H9 (cell line): ENCODE data around the gene SYNE3. TPM values are rescaled to one million over a fixed set of nuclear protein-coding genes. Genes with fewer than 3 reads are reported as not detected.

ENCODE experiments used
- DNase-seq: peaks from one replicate; pipeline ENCODE4 v3.0.0-alpha.2; 2017
- H2AFZ ChIP-seq: one replicate; pipeline ENCODE4 v1.6.1; 2013; ENCODE audit warnings: mild to moderate bottlenecking, low read length, control low read depth, moderate library complexity
- H2AK5ac ChIP-seq: 2 replicates; pipeline ENCODE4 v1.6.1; 2013; ENCODE audit warnings: low read length, control low read depth, mixed read lengths; ENCODE audit not compliant: insufficient read length
- H2BK120ac ChIP-seq: one replicate; pipeline ENCODE4 v1.6.1; 2013; ENCODE audit warnings: low read depth, mild to moderate bottlenecking, low read length, control low read depth, inconsistent platforms; ENCODE audit not compliant: poor library complexity, severe bottlenecking
- H2BK12ac ChIP-seq: 2 replicates; pipeline ENCODE4 v1.6.1; 2013; ENCODE audit warnings: low read length, control low read depth, mixed read lengths, low read depth; ENCODE audit not compliant: insufficient read length
- H2BK15ac ChIP-seq: 2 replicates; pipeline ENCODE4 v1.6.1; 2013; ENCODE audit warnings: low read depth, low read length, control low read depth
- H2BK20ac ChIP-seq: one replicate; pipeline ENCODE4 v1.6.1; 2013; ENCODE audit warnings: low read depth, mild to moderate bottlenecking, low read length, control low read depth, inconsistent platforms; ENCODE audit not compliant: poor library complexity, severe bottlenecking
- H2BK5ac ChIP-seq: 2 replicates; pipeline ENCODE4 v1.6.1; 2013; ENCODE audit warnings: low read length, control low read depth, mixed read lengths; ENCODE audit not compliant: insufficient read length
- H3K14ac ChIP-seq: 2 replicates; pipeline ENCODE4 v1.6.1; 2013; ENCODE audit warnings: low read length, control low read depth; ENCODE audit not compliant: insufficient read depth
- H3K18ac ChIP-seq: 2 replicates; pipeline ENCODE4 v1.6.1; 2013; ENCODE audit warnings: low read depth, mild to moderate bottlenecking, mixed read lengths, low read length, control low read depth; ENCODE audit not compliant: insufficient read length
- H3K23ac ChIP-seq: 2 replicates; pipeline ENCODE4 v1.6.1; 2013; ENCODE audit warnings: low read length, control low read depth, mixed read lengths, low read depth; ENCODE audit not compliant: insufficient read length
- H3K23me2 ChIP-seq: 2 replicates; pipeline ENCODE4 v1.6.1; 2013; ENCODE audit warnings: low read depth, mild to moderate bottlenecking, mixed read lengths, low read length, control low read depth; ENCODE audit not compliant: insufficient read length, poor library complexity, severe bottlenecking
- H3K27ac ChIP-seq: 2 replicates; pipeline ENCODE4 v1.5.1; 2013; ENCODE audit warnings: low read length, control low read depth, mixed read lengths, low read depth; ENCODE audit not compliant: insufficient read length
- H3K27me3 ChIP-seq: 2 replicates; pipeline ENCODE4 v1.6.1; 2013; ENCODE audit warnings: low read length, control low read depth, inconsistent platforms; ENCODE audit not compliant: insufficient read depth
- H3K4ac ChIP-seq: 2 replicates; pipeline ENCODE4 v1.6.1; 2013; ENCODE audit warnings: low read depth, mild to moderate bottlenecking, control low read depth, inconsistent platforms, low read length, moderate library complexity
- H3K4me1 ChIP-seq: 2 replicates; pipeline ENCODE4 v1.6.1; 2013; ENCODE audit warnings: low read length, control low read depth, inconsistent platforms; ENCODE audit not compliant: insufficient read depth
- H3K4me2 ChIP-seq: 2 replicates; pipeline ENCODE4 v1.6.1; 2013; ENCODE audit warnings: low read length, control low read depth, mixed read lengths; ENCODE audit not compliant: insufficient read length, insufficient read depth
- H3K56ac ChIP-seq: 2 replicates; pipeline ENCODE4 v1.6.1; 2013; ENCODE audit warnings: low read depth, mild to moderate bottlenecking, mixed read lengths, low read length, control low read depth; ENCODE audit not compliant: insufficient read length
- H3K79me1 ChIP-seq: 2 replicates; pipeline ENCODE4 v1.6.1; 2013; ENCODE audit warnings: low read depth, mild to moderate bottlenecking, moderate library complexity, low read length, control low read depth, inconsistent platforms; ENCODE audit not compliant: insufficient read depth, poor library complexity, severe bottlenecking
- H3K79me2 ChIP-seq: 2 replicates; pipeline ENCODE4 v1.6.1; 2013; ENCODE audit warnings: low read length, control low read depth, inconsistent platforms; ENCODE audit not compliant: insufficient read depth
- H3K9ac ChIP-seq: 2 replicates; pipeline ENCODE4 v1.6.1; 2013; ENCODE audit warnings: low read length, control low read depth, mixed read lengths; ENCODE audit not compliant: insufficient read length; ENCODE audit errors: extremely low read depth
- H3K9me3 ChIP-seq: one replicate; pipeline ENCODE4 v1.6.1; 2013; ENCODE audit warnings: low read depth, low read length, inconsistent platforms; ENCODE audit not compliant: control insufficient read depth
- H3T11ph ChIP-seq: one replicate; pipeline ENCODE4 v1.6.1; 2013; ENCODE audit warnings: mild to moderate bottlenecking, low read length, control low read depth, inconsistent platforms
- H4K20me1 ChIP-seq: one replicate; pipeline ENCODE4 v1.6.1; 2013; ENCODE audit not compliant: control insufficient read depth, insufficient read length, insufficient read depth
- H4K5ac ChIP-seq: 2 replicates; pipeline ENCODE4 v1.6.1; 2013; ENCODE audit warnings: low read depth, mild to moderate bottlenecking, mixed read lengths, low read length, control low read depth; ENCODE audit not compliant: insufficient read length
- H4K8ac ChIP-seq: replicated peaks from 2 replicates; pipeline ENCODE4 v1.6.1; 2013; ENCODE audit warnings: low read length, control low read depth, mixed read lengths, low read depth; ENCODE audit not compliant: insufficient read length
- H4K91ac ChIP-seq: 2 replicates; pipeline ENCODE4 v1.6.1; 2013; ENCODE audit warnings: low read depth, mild to moderate bottlenecking, moderate library complexity, mixed read lengths, low read length, control low read depth; ENCODE audit not compliant: insufficient read length
- H3K27ac Mint-ChIP-seq, 3 experiments: 2 replicates in 2 of 3; 3 replicates in 1 of 3; pipeline ENCODE4 v1.8.0; 2020 to 2021; ENCODE audit warnings: mixed read lengths in 3 of 3, mild to moderate bottlenecking in 1 of 3, moderate library complexity in 1 of 3
- H3K27me3 Mint-ChIP-seq: 2 replicates; pipeline ENCODE4 v1.8.0; 2021; ENCODE audit warnings: low read depth, mild to moderate bottlenecking, moderate library complexity, mixed read lengths
- H3K36me3 Mint-ChIP-seq, 3 experiments: 2 replicates in 2 of 3; 3 replicates in 1 of 3; pipeline ENCODE4 v1.8.0; 2020 to 2021; ENCODE audit warnings: low read depth in 3 of 3, mixed read lengths in 3 of 3; ENCODE audit not compliant: insufficient read depth in 1 of 3
- H3K4me1 Mint-ChIP-seq, 2 experiments: 2 replicates each; pipeline ENCODE4 v1.8.0; 2020; ENCODE audit warnings: mixed read lengths in 2 of 2
- H3K4me3 Mint-ChIP-seq, 2 experiments: 2 replicates in 1 of 2; 3 replicates in 1 of 2; pipeline ENCODE4 v1.8.0; 2020 to 2021; ENCODE audit warnings: mild to moderate bottlenecking in 2 of 2, mixed read lengths in 2 of 2, moderate library complexity in 1 of 2
- H3K9me3 Mint-ChIP-seq, 2 experiments: 2 replicates in 1 of 2; 3 replicates in 1 of 2; pipeline ENCODE4 v1.8.0; 2020; ENCODE audit warnings: mild to moderate bottlenecking in 2 of 2, mixed read lengths in 2 of 2, moderate library complexity in 1 of 2
- WGBS: extraction: QIAGEN DNeasy Blood & Tissue Kit; methylation state at CpG from one replicate; pipeline ENCODE4 v1.1.7; 2013; ENCODE audit warnings: missing lambda C conversion rate, low lambda C conversion rate, mixed read lengths; ENCODE audit not compliant: insufficient read length; ENCODE audit errors: extremely low coverage; 5-methylcytosine and 5-hydroxymethylcytosine counted together
- total RNA-seq: library from RNA; stranded (reverse); gene quantifications from 2 replicates; pipeline ENCODE4 v1.2.1, GENCODE V29; 2021
- TF ChIP-seq, protein P1 (sequence below): fragments of 200-600 bp; sonication (generic); conservative IDR thresholded peaks from 3 replicates; pipeline ENCODE4 v1.8.0; 2021; ENCODE audit warnings: antibody characterized with exemption, mild to moderate bottlenecking

Gene SYNE3
- total RNA-seq, 1 experiment from 2014 or later: 0.11 TPM

DNA sequence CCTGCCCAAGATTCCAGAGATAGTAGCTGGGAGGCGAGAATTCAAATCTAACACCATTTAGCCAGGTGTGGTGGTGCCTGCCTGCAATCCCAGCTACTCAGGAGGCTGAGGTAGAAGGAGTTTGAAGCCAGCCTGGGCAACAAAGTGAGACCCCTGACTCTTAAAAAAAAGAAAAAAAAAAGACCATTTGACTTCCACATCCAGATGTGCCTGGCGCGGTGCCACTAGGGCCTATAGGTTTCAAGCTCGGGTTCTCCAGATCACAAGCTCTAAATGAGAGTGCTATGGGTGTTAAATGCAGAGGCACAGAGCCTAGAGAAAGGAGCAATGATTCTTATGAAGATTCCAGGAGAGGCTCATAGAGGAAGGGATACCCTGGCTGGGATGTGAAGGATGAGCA, 22.5 kb downstream of the SYNE3 start:
- TF ChIP-seq, protein P1, sequence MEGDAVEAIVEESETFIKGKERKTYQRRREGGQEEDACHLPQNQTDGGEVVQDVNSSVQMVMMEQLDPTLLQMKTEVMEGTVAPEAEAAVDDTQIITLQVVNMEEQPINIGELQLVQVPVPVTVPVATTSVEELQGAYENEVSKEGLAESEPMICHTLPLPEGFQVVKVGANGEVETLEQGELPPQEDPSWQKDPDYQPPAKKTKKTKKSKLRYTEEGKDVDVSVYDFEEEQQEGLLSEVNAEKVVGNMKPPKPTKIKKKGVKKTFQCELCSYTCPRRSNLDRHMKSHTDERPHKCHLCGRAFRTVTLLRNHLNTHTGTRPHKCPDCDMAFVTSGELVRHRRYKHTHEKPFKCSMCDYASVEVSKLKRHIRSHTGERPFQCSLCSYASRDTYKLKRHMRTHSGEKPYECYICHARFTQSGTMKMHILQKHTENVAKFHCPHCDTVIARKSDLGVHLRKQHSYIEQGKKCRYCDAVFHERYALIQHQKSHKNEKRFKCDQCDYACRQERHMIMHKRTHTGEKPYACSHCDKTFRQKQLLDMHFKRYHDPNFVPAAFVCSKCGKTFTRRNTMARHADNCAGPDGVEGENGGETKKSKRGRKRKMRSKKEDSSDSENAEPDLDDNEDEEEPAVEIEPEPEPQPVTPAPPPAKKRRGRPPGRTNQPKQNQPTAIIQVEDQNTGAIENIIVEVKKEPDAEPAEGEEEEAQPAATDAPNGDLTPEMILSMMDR: no peak
- peaks cover 0 to 5% of the 10 kb centered on the region in 2 experiments; a peak in 2 of 4 replicates for H3K4me1 Mint-ChIP-seq
- no peaks in the 10 kb centered on the region for H3K79me2 ChIP-seq
- no peak overlapping the region for H4K8ac ChIP-seq
- no peak overlapping the region for H3K23ac ChIP-seq
- DNase-seq: no peak
- no peaks in the 10 kb centered on the region for H3K36me3 Mint-ChIP-seq
- no peaks in the 10 kb centered on the region for H3K79me1 ChIP-seq
- H2BK120ac ChIP-seq: no peak overlapping the region
- H4K20me1 ChIP-seq: no peaks in the 10 kb centered on the region
- no peak overlapping the region for H3K9ac ChIP-seq
- no peak overlapping the region for H3K18ac ChIP-seq
- no peaks in the 10 kb centered on the region for H3K4me1 ChIP-seq
- no peak overlapping the region for H3K4ac ChIP-seq
- no peak overlapping the region for H2BK20ac ChIP-seq
- no peak overlapping the region for H4K5ac ChIP-seq
- H3K9me3 Mint-ChIP-seq: peaks cover 0 to 3% of the 10 kb centered on the region in 2 experiments; a peak in 1 of 5 replicates
- no peak overlapping the region for H3K14ac ChIP-seq
- no peak overlapping the region for H3K4me3 Mint-ChIP-seq
- H3K27me3 ChIP-seq: no peaks in the 10 kb centered on the region
- no peak overlapping the region for H3K4me2 ChIP-seq
- no peak overlapping the region for H4K91ac ChIP-seq
- no peak overlapping the region for H2AK5ac ChIP-seq
- no peaks in the 10 kb centered on the region for H3K23me2 ChIP-seq
- no peak overlapping the region for H3K27ac ChIP-seq
- H3K56ac ChIP-seq: no peak overlapping the region
- no peak overlapping the region; a peak in 1 of 7 replicates for H3K27ac Mint-ChIP-seq
- no peaks in the 10 kb centered on the region for H3K9me3 ChIP-seq
- WGBS: no CpG with 5 or more reads among the region's 4 CpGs
- no peak overlapping the region for H2BK5ac ChIP-seq
- no peak overlapping the region for H2BK15ac ChIP-seq
- H2BK12ac ChIP-seq: no peak overlapping the region
- H3K27me3 Mint-ChIP-seq: no peaks in the 10 kb centered on the region; the same call in 1 of the 2 replicates
- no peak overlapping the region for H3T11ph ChIP-seq
- H2AFZ ChIP-seq: no peak overlapping the region
